DOHH2 (cell line): ENCODE measurements around the gene SULT4A1.
"Not testable (repeated sequence)": the region's sequence is repeated elsewhere in the genome, so short reads cannot be mapped to it uniquely, and the experiment has no call there.

ENCODE experiments used
- EZH2phosphoT487 ChIP-seq: fragments of 200-600 bp; sonication (generic); IDR thresholded peaks from 2 replicates; pipeline ENCODE4 v1.6.1; 2017; ENCODE audit warnings: borderline replicate concordance, mild to moderate bottlenecking, antibody characterized with exemption, low read length, moderate library complexity, mixed read lengths
- TF ChIP-seq, protein P1 (sequence below): fragments of 200-600 bp; sonication (generic); IDR thresholded peaks from one replicate; pipeline ENCODE4 v1.5.1; 2014; ENCODE audit warnings: antibody characterized with exemption, mild to moderate bottlenecking, low read depth, low read length; ENCODE audit not compliant: poor library complexity, severe bottlenecking

DNA sequence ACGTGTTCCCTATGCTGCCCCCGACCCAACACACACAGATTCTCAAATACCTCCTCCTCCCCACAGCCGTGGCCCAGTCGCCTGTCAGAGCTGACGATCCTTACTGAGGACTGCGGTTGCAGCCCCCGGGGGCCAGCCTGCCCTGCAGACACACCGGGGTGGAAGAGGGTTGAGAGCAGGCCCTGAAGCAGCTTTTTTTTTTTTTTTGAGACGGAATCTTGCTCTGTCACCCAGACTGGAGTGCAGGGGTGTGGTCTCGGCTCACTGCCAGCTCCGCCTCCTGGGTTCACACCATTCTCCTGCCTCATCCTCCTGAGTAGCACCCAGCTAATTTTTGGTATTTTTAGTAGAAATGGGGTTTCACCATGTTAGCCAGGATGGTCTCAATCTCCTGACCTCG, 40.7 kb upstream of the SULT4A1 start:
- TF ChIP-seq, protein P1, sequence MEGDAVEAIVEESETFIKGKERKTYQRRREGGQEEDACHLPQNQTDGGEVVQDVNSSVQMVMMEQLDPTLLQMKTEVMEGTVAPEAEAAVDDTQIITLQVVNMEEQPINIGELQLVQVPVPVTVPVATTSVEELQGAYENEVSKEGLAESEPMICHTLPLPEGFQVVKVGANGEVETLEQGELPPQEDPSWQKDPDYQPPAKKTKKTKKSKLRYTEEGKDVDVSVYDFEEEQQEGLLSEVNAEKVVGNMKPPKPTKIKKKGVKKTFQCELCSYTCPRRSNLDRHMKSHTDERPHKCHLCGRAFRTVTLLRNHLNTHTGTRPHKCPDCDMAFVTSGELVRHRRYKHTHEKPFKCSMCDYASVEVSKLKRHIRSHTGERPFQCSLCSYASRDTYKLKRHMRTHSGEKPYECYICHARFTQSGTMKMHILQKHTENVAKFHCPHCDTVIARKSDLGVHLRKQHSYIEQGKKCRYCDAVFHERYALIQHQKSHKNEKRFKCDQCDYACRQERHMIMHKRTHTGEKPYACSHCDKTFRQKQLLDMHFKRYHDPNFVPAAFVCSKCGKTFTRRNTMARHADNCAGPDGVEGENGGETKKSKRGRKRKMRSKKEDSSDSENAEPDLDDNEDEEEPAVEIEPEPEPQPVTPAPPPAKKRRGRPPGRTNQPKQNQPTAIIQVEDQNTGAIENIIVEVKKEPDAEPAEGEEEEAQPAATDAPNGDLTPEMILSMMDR, result not testable (repeated sequence)
- not testable (repeated sequence) for TF ChIP-seq EZH2phosphoT487
